ENCODE results near the gene UCHL1.
"Not testable (repeated sequence)": the region's sequence is repeated elsewhere in the genome, so short reads cannot be mapped to it uniquely, and the experiment has no call there.

UCHL1 gene

DNA sequence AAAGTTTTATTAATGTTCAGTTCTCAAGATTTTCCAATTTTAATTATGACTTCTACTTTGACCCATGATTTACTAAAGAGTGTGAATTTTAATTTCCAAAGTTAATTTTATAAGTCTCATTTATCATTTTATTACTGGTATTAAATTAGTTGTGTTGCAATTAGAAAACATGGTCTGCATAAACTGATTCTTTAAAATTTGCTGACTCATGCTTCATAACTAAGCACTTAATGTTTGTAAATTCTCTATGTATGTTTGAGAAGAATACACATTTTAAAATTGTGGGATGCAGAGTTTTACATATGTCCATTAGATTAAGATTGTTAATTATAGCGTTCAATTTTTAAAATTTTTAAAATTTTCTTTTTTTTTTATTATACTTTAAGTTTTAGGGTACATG, 20.2 kb upstream of the UCHL1 start:
- no peak for DNase-seq (ENCODE audit: low read depth in 2 of 2)

DNA sequence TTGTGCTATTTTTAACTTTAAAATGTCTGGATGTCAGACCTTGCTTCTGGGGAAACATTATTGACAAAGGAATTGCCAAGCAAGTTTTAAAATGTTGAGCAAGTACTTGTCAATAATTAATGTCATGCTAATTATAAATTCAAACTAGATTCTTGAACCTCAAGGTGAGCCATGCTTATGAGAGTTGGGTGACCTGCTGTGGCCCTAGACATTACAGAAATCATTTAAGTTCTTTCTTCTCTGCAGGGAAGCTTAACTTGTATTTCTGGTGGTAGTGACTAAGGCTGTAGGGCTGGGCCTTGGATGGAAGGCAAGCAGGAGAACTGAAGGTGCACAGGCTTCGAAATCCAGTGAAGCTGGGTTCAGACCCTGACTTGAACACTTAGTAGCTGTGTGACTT, 14.8 kb upstream of the UCHL1 start:
- DNase-seq (ENCODE audit: low read depth in 2 of 2): no peak

DNA sequence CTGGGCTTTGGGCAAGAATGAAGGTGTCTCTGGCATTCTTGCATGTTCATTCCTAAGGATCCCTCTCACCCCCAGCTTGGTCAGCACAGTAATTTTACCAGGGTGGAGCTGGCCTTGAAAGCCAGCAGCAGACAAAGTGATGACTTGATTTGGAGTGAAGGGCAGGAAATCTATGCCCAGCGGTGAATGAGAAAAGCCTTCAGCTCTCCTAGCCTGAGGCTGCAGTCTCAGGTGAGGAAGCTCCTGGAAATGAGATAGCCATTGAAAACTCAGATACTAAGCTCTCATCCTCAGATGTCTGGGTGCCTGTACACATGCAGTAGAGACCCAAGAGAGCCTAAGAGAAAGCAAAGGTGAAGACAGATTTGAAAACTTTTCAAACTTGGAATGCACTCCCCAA, 10.7 kb upstream of the UCHL1 start:
- no peak for DNase-seq (ENCODE audit: low read depth in 2 of 2)

DNA sequence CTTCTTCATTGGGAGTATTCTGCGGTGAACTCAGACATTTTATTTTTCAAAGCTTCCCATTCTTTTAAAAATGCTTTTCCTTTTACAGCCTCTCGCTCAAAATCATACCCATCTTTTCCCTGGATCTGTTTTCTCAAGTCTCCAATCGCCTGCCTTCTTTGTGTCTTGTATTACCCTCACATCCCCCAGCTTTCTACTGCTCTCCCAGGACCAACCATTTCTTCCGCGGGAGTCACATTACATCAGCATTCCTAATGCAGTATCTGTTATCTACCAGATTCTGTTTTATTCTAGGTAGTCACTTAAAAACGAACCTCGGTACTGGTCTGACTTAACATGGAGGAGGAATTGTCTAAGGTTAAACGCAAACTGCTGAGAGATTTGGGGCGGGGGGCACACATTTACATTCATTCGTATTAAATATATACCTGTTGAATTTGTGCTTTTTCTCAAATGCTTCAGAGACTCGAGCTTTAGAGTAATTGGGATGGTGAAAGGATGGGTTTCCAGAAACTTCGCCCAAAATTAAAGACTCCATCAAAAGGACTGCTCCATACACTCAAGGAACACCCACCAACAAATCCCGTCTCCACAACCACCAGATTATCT, 493 bp upstream of the UCHL1 start:
- DNase-seq (ENCODE audit: low read depth in 2 of 2): no peak

DNA sequence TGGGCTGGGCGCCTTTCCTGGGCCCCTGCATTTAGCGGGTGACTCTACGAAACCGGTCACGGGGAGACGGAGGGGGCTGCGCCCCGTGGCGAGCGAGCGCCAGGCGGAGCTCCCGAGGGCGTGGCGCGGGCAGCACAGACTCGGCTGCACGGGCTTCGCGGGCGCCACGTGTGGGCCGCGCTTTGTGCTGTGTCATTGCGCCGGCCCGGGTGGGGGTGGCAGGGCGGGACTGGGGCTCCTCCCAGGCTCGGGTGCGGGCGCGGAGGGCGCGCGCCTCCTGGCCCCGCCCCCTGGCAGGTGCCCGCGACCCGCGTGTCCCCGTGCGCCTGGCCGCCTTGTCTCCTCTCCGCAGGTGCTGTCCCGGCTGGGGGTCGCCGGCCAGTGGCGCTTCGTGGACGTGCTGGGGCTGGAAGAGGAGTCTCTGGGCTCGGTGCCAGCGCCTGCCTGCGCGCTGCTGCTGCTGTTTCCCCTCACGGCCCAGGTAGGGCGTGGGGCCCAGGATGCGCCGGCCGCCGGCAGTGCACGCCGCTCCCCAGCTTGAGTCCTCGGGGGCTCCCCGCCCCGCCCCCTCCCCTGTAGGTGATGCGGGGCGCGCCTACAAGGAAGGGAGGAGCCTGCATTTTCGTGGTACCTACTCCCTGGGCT, 651 bp downstream of the UCHL1 start:
- no peak for DNase-seq (ENCODE audit: low read depth in 2 of 2)

DNA sequence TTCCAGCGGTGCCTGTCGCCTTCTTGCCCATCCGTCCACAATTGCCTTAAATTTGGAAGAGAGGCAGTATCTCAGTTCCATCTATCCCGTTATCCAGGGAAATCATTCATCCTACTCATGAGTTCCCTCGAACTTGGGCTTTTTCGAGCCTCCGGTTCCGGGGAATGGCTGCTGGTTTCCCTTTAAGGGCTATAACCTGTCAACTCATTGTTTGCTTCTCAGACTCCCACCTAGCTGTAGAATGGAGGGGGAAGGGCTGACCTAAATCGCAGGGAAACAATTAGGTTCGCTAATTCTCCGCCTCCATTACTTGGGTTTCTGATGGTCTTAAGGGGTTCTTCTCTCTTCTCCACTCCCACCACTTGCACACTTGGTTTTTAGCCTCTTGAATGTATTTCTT, 1.2 kb downstream of the UCHL1 start:
- DNase-seq (ENCODE audit: low read depth in 2 of 2): no peak

DNA sequence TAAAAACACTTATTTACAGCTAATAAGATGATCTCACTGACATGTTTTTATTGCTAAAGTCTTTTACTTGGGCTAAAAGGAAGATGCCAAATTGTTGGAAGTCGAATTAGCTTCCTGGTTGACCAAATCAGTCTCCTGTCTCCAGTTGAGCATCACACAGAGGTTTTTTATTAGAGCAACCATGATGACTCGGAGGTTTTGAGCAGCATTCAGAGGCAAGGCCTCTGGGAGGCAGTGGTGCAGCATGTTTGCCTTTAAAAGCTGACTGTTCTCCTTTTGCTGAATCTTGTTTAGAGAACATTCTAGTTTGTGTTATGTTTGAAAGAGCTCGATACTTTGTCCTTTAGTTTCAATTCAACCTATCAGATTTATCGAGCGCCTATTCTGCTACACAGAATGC, 2.1 kb downstream of the UCHL1 start:
- DNase-seq (ENCODE audit: low read depth in 2 of 2): no peak

DNA sequence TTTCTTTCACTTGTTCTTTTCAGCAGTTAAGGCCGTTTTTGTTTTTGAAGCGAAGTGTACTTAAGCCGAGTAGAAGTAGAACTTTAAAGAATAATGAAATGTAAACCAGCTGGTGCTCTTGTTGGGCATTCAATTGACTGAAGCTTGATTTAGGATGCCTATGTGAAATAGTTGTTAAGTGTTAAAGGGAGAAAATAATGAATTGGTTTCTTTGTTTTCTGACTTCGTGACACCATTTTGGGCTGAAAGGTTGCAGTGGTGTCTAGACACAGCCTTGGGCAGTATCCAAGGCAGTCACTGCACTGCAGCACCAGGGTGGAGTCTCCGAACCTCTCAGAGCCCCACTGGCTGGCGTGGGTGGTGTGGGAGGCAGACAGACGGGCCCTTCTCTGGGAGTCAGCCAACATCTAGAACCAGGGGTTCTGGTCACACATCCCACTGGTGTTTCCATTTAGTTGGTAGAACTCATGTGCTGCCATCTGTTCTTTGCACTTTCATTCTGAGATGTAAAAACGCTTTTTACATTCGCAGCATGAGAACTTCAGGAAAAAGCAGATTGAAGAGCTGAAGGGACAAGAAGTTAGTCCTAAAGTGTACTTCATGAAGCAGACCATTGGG, 3.5 kb downstream of the UCHL1 start:
- DNase-seq (ENCODE audit: low read depth in 2 of 2): no peak

DNA sequence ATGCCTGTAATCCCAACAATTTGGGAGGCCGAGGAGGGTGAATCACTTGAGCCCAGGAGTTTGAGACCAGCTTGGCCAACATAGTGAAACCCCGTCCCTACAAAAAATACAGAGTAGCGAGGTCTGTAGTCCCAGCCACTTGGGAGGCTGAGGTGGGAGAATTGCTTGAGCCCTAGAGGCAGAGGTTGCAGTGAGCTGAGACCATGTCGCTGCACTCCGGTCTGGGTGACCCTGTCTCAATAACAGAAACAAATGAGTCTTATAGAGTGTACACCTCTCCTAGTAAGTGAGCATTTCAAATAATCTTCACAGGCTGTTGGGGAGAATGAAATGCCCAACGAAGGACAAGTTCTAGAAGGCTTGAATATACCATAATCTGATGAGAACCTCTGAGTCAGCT, 5.5 kb downstream of the UCHL1 start:
- DNase-seq (ENCODE audit: low read depth in 2 of 2): no peak

DNA sequence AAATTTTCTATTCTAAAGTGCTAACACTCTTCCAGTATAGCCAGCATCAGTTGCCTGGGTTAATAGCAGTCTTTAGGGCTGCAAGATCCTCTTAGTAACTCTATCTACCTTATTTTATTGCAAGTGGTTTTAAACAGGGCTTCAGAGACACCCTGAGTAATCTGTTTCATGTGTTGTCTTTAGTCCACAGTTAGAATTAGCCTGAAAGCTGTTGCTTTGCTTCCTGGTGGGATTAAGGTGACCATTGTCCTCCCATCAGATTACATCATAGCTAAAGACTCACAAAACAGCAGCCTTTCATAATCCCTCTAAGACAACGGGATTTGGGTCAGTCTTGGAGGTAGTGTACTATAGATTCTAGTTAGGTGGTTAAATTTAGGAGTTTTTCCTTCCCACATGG, 7.5 kb downstream of the UCHL1 start:
- DNase-seq (ENCODE audit: low read depth in 2 of 2): no peak

DNA sequence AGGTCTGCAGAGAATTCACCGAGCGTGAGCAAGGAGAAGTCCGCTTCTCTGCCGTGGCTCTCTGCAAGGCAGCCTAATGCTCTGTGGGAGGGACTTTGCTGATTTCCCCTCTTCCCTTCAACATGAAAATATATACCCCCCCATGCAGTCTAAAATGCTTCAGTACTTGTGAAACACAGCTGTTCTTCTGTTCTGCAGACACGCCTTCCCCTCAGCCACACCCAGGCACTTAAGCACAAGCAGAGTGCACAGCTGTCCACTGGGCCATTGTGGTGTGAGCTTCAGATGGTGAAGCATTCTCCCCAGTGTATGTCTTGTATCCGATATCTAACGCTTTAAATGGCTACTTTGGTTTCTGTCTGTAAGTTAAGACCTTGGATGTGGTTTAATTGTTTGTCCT, 11.3 kb downstream of the UCHL1 start:
- DNase-seq (ENCODE audit: low read depth in 2 of 2): no peak

DNA sequence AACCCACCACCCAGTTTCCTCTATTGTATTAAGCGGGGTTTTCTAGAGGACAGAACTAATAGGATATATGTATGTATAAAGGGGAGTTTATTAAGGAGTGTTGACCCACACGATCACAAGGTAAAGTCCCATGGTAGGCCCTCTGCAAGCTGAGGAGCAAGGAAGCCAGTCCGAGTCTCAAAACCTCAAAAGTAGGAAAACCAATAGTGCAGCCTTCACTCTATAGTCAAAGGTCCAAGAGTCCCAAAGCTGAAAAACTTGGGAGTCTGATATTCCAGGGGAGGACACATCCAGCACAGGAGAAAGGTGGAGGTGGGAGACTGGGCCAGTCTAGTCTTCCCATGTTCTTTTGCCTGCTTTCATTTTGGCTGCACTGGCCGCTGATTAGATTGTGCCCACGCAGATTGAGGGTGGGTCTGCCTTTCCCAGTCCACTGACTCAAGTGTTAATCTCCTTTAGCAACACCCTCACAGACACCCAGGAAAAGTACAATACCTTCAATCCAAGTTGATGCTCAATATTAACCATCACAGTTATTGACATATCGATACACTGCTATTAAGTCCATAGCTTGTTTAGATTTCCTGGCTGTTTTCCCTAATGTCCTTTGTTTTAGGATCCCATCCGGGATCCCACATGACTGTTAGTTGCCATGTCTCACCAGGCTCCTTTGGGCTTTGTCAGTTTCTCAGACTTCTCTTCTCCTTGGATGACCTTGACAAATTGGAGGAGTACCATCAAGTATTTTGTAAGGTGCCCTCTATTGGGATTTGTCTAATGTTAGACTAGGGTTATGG, 12.2 kb downstream of the UCHL1 start:
- DNase-seq (ENCODE audit: low read depth in 2 of 2): no peak

DNA sequence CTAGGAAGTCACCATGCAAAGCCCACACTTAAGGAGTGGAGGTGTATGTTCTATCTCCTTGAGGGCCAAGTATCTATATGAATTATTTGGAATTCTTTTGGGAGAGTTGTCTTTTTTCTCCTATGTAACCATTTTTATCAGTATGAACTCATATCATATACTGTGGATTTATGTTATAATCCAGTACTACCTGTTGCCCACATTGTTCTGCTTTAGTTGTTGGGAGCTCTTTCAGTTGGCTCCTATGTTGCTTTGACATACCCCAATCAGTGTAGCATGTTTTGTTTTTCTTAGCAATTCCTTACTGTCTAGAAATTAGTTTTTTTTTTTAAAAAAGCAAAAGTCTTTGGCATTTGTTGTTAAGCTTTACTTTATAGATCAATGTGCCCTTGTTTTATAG, 13.0 kb downstream of the UCHL1 start:
- no peak for DNase-seq (ENCODE audit: low read depth in 2 of 2)

DNA sequence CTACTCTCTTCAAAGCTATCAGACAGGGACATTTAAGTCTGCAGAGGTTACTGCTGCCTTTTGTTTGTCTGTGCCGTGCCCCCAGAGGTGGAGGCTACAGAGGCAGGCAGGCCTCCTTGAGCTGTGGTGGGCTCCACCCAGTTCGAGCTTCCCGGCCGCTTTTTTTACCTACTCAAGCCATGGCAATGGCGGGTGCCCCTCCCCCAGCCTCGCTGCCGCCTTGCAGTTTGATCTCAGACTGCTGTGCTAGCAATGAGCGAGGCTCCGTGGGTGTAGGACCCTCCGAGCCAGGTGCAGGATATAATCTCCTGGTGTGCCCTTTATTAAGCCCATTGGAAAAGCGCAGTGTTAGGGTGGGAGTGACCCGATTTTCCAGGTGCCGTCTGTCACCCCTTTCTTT, 19.2 kb downstream of the UCHL1 start:
- DNase-seq (ENCODE audit: low read depth in 2 of 2): not testable (repeated sequence)

DNA sequence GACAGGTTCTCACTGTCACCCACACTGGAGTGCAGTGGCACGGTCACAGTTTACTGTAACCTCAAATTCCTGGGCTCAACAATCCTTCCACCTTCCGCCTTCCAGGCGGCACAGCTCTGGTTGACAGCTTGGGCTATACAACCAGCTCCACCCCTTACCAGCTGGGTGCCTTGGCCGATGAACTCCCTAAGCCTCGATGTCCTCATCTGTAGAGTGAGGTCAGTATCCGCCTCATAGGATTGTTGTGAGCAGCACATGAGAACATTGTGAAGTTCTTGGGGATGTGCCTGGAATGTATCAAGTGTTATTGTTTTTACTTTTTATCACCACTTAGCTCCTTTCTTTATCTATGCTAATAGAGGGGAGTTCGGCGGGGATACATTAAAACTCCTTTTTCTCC, 23.3 kb downstream of the UCHL1 start:
- no peak for DNase-seq (ENCODE audit: low read depth in 2 of 2)

DNA sequence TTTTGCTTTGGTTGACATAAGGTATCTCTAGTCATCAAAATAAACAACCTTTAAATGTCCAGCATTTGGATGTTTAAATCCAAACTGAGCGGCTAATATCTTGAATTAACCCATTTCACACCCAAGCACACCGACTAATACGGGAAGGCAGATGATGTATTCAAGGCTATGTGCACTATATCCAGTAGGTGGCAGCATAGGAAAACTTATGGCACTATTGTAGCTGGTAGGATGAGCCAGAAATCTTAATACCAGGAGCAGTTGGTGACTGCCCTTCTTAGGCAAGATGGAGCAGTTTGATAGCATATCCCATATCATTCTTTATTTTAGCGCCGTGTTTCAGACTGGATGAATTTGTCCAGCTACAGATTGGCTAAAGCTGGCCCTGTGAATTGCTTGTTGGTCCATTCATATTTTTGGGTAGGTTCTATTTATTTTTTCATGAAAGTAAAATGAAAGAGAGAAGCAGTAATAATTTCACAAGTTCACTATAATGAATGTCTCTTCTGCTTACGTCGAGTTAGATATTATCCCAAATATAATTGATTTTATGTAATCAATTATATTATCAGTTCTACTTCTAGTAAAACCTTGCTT, 24.4 kb downstream of the UCHL1 start:
- DNase-seq (ENCODE audit: low read depth in 2 of 2): no peak

DNA sequence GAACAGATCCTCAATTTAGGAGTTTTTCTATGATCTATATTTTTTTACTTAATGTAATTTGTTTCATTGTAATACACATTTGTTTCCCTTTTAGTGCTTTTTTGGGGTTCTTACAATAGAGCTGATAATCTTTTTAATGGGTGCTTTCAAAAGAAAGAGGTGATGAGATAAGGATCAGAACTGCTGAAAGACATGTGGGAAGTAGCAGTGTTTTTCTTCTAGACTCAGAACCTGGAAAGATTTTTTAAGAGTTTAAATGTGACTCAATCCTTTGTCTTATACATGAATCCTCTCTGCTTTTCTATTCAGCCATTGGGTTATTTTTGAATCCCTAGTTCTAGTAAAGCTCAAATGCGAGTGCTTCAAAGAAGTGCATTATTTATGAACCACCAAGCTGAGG, 25.6 kb downstream of the UCHL1 start:
- no peak for DNase-seq (ENCODE audit: low read depth in 2 of 2)

DNA sequence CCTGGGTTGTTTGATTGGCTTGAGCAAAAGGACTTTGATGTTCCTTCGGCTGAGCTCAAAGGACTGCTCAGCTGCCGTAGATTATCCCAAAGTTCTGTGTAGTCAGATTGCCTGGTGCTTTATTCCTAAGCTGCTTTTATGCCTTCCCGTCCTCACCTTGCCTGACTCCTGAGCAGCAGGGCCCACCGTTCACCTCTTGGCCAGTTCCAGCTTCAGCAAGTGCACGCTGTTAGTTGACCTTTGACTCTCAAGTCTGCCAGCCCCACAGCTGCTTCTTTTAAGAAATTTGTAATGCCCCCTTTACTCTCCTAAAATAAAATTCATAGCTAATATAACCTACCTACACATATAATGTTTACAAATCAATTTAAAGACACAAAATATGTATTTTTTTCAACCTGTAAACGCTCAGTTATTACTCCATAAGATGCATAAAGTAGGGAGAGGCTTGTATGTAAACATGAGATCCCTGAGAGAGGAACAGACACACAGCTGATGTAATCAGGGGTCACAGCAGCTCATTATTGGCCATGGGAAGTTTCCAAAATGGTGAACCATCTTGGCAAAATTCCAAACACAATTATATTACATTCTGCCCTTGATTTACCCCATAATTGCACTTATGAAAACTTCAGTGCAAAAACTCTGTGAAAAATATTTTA, 28.6 kb downstream of the UCHL1 start:
- DNase-seq (ENCODE audit: low read depth in 2 of 2): no peak

DNA sequence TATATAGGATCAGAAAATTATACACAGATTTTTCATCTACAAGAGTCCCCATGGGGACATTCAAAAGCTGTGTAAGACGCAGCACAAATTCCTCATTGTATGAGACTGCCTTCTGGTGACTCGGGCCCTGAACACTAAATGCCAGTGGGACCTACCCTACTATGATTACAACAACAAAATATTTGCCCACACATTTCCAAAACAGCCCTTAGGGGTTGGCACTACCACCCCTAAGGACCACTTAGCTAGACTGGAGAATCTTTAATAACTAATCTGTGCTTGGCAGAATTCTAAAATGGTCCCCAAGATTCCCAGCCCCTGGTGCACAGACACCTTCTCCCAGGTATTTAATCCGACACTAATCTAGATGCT, 29.1 kb downstream of the UCHL1 start:
- no peak for DNase-seq (ENCODE audit: low read depth in 2 of 2)

DNA sequence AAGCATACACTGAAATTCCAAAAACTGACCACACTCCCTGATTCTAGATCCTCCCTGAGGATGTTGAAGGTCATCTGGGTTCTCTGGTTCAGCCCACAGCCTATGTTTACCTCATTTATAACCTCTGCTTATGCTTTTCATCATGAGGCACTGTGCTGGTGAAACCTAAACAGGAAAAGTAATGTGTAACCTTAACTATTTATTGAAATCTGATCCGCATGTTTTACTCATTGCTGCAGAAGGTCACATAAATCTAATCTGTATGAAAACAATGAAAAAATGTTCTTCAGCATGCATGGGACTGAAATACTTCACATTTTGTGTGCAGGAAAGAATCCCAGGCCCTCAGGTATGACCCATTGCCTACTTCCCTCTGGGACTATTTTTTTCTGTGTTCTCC, 30.3 kb downstream of the UCHL1 start:
- no peak for DNase-seq (ENCODE audit: low read depth in 2 of 2)

DNA sequence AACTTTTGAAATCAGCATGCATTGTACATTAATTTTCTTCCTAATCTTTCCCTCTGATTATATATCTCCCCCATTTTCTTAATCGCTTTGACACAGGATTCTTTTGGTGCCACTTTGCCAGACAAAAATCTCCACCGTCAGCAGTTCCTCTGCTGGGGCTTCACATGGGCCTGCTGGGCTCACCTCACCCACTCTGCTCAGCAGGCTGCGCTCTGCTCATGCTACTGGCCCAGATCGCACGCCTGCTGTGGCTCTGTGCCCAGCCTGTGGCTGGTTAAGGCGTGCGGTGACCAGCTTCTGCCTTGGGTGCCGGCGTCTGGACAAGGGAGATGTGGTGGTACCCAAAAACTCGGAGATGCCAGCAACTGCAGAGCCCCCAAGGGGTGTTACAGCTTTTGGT, 31.1 kb downstream of the UCHL1 start:
- DNase-seq (ENCODE audit: low read depth in 2 of 2): no peak

DNA sequence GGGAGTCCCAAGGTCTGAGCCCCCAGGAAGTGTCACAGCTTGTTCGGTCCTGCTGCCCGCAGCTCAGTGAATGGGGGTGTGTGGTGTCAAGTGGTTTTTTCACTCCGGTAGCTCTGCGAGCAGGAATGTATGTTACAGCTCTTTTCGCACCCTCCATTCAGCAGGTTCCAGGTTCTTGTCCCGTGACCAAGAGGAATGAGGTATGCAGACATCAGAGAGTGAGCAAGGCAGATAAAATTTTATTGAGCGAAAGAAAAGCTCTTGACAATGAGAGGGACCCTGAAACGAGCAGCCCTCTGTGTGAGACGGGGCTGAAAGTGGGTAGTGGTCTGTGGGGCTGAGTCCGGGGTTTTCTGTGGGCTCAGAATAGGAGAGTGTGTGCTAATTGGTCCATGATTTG, 31.5 kb downstream of the UCHL1 start:
- no peak for DNase-seq (ENCODE audit: low read depth in 2 of 2)

All from stimulated activated CD8-positive, alpha-beta memory T cell treated with anti-CD3 and anti-CD28 coated beads, Interleukin-7, amount 100 ng/mL, for 1 hour (primary cell).